Measurements from ENCODE around the gene IQCE.

Gene IQCE

DNA sequence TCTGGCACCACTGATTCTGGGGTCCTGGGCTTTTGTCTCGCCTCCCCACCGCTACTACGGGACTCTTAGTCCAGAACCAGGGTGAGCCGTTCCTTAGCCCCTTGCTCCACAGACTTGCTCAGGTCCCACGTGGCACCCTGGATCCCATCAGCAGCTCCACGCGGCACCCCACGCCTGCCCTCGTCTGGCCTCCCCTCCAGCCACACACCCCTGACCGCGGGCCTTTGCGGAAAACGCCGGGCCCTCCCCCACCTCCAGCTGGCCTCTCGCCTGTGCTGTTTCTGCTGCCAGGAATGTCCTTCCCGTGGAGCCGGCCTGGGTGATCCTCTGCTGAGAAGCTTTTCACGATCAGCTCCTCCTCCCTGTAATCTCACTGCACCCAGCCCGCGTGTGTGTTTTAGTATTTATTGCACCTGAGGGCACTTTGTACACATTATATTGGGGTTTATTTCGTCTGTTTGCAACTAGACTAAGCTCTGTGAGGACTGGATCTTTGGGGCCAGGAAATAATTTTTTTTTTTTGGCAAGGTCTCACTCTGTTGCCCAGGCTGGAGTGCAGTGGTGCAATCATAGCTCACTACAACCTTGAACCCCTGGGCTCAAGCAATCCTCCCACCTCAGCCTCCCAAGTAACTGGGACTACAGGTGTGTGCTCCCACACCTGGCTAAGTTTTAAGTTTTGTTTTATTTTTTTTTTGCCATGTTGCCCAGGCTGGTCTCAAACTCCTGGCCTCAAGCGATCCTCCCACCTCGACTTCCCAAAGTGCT is 62.5 kb downstream of the IQCE start:
- peak; percentile 63 for DNase-seq

DNA sequence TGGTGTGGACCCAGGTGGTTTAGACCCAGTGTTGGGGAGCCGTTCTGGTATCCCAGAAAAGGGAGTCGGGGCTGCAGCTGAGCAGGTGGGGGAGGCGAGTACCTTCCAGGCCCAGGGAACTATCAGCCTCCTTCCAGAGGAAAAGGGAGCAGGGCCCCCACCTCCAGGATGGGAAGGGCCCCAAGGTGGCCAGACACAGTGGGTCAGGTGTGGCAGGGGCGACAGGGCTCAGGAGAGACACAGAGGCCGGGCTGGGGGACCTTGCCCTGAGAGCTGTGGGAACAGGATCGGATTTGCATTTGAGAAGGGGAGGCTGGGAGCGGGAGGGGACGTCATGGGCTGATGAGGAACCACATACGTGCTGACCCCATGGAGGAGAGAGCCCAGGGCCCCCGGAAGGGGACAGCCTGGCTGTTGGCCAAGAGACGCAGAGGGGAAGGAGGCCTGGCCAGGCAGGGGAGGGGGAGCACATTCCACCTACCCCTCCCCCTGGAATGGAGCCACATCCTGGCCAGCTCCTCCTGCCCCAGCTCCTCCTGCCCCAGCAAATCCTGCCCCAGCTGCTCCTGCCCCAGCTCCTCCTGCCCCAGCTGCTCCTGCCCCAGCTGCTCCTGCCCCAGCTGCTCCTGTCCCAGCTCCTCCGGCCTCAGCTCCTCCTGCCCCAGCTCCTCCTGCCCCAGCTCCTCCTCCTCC is 63.3 kb downstream of the IQCE start:
- peak; percentile 79 for DNase-seq

DNA sequence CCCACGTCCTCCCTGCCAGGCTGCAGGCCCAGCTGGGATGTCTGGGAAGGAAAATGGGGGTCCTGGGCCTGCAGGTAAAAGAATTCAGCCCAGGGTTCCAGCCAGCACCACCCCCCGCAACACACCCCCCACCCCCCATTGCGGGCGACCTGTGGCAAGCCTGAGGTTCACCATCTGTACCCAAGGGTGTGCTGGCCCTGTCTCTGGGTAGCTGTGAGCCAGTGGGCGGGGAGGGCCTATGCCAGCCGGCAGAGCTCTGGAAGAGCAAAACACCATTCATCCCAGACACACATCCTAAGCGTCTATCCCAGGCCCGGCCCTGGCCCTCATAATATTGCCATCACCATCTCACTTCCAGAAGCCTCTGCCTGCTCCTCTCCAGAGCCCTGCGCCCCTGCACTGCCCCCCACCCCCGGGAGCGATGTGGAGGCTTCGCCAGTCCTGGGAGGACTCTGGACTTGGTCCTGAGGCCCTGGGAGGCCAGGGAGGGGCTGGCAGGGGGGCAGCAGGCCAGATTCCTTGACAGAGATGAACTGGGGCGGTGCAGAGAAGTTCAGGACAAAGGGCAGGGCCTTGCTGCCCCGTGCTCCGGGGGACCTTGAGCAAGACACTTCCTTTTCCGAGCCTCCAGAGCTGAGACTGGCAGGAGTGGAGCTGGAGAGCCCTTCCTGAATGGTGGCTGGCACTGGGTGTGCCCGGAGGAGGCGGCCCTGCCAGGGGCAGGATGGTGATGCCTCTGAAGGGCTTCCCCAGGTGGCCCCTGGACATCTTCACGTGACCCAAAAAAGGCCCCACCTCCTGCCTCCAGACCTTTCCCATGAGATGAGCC is 64.3 kb downstream of the IQCE start:
- no peak for DNase-seq

DNA sequence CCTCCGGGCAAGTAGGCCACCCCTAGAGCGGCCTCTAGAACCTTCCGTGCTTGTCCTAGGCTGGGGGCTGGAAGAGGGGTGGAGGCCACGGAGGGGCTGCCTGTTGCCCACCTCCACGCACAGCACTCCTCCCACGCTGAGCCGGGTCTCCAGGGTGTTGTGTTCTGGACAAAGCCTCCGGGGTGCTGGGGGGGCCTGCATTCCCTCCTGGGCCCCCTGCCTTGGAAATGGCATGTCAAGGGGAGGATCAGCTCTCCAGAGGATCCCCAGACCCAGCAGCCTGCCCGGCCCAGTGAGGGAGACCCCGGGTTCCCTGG is 64.9 kb downstream of the IQCE start:
- DNase-seq: no peak

DNA sequence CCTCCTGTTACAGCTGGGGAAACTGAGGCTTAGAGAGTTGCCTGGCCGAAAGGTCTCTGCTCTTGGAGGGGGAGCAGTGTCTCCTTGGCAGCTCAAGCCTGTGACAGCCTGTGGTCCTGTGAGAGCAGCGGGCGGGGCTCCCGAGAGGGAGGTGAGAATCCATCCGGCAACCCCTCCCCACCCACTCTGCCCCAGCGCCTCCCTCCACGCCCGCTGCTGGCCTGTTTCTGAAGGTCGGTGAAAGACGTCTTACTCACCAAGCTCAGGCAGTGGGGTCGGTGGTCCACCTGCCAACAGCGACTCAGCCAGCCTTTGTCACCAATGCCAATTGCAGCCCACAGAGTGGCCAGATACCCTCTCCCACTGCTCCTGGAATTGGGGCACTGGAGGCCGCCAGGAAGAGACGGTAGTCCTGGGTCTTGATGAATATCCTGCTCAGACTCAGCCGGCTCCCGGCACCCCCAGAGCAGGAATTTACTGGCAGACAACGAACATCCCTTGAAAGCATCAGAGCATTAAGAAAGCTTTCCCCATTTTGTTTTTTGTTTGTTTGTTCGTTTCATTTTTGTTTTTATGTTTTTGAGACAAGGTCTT is 65.6 kb downstream of the IQCE start:
- no peak for DNase-seq

DNA sequence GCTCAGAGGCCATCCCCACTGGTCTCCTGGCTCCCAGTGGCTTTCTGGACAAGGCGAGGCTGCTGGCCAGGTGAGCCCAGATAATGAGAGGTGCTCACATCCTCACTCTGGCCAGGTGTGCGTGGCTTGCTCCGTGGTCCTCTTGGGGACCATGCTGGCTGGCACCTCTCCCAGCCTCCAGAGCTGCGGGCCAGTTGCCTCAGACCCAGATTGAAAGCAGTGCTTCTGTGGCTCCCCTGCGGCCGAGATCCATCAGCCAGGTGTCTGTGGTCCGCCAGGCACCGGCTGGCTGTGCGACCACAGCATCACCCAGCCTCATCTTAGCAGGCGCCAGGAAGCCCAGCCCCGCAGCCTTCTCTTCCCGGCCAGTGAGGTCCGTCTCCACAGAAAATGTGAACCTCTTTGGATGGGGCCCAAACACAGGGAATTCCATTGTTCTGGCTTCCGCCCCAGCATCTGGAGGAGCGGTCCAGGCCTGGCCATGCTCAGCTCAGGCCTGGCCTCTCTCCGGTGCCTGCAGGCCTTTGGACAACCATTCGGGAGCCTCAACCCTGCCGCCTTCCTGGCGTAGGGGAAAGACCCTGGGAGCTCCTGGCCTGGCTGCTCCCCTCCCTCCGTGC is 67.8 kb downstream of the IQCE start:
- DNase-seq: no peak

DNA sequence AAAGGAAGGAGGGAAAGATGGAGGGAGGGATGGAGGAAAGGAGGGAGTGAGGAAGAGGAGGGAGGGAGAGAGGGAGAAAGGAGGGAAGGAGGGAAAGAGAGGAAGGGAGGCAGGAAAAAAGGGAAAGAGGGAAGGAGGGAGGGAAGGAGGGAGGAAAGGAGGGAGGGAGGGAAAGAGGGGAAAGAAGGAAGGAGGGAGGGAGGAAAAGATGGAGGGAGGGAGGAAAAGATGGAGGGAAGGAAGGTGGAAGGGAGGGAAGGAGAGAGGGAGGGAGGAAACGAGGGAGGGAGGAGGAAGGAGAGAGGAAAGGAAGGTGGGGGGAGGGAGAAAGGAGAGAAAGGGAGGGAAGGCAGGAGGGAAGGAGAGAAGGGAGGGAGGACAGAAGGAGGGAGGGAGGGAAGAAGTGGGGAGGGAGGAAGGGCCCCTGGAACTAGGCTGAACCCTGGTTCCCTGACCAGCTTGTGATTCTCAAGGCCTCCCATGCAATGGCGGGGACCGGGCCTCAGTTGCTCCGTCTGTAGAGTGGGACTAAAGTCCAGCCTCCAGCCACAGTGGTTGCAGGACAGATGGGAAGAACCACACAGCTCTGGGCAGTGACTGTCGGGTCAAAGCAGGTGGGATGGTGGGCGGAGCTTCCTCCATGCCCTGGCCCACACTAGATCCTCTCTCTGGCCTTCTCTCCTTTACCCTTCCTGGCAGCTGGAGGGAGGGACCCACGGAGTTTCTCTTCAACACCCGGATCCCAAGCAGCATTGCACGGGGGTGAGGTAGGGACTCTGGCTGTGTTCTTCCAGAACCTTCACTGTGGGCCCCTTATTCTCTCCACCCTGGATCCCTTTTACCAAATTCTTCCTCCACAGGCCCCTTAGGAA is 68.7 kb downstream of the IQCE start:
- no peak for DNase-seq

DNA sequence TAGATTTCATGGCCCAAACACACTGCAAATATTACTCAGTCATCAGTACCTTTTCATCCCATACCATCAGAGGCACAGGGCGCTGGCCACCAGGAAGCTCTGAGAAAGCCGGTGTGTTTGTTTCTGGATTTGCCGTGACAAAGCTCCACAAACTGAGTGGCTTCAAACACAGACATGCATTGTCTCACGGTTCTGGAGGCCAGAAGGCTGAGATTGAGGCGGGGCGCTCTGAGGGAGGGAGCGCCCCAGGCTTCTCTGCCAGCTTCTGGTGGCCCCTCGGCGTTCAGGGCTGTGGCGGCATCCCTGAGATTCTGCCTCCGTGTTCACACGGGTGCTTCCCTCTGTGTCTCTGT is 69.3 kb downstream of the IQCE start:
- DNase-seq: peak; percentile 37

DNA sequence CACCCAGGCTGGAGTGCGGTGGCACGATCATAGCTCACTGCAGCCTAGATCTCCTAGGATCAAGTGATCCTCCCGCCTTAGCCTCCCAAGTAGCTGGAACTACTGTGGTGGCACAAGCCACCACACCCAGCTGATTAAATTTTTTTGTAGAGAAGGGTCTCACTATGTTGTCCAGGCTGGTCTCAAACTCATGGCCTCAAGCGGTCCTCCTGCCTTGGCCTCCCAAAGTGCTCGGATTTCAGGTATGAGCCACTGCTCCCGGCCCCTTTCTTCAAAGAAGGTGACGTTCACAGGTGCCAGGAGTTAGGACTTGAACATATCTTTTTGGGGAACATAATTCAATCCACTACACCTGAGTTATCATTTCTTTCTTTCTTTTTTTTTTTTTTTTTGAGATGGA is 70.1 kb downstream of the IQCE start:
- no peak for DNase-seq

DNA sequence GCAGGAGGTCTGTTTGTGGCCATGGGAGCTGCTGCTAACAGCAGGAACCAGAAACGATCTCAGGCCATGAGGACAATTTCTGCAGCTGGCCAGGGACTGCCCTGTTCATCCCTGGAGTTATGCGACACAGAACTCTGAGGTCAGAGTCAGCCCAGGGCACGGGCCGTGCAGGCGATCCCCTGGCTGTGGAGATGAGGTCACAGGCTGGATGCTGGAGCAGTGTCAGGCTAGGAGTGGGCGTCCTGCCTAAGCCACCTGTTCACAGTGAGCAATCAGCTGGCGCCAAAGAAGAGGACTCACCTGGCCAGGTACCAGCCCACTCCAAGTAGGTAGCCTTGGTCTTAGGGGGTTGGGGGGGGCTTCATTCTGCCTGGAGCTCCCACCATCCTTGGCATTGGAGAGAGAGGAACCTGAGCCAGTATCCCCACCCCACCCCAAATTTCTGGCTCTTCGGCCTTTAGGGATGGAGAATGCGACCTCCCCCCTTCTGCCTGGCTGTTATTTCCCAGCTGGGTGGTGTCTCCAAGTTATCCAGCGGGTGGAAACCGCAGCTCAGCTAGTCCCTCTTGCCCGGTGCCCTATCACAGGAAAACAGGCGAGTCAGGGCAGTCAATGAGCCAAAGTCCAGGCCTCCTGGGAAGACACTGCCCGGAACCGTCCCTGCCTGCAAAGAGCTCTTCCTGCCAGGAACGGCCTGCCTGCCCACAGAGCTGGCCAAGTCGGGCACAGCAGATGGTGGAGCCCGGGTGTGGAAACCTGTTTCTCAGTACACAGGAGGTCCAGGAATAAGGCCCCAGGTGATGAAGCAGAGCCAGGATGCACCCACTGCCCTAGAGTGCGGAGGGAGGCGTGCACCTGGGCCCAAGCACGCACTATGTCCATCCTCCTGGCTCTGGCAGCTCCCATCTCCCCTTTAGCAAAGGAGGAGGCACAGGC is 71.2 kb downstream of the IQCE start:
- DNase-seq: no peak

DNA sequence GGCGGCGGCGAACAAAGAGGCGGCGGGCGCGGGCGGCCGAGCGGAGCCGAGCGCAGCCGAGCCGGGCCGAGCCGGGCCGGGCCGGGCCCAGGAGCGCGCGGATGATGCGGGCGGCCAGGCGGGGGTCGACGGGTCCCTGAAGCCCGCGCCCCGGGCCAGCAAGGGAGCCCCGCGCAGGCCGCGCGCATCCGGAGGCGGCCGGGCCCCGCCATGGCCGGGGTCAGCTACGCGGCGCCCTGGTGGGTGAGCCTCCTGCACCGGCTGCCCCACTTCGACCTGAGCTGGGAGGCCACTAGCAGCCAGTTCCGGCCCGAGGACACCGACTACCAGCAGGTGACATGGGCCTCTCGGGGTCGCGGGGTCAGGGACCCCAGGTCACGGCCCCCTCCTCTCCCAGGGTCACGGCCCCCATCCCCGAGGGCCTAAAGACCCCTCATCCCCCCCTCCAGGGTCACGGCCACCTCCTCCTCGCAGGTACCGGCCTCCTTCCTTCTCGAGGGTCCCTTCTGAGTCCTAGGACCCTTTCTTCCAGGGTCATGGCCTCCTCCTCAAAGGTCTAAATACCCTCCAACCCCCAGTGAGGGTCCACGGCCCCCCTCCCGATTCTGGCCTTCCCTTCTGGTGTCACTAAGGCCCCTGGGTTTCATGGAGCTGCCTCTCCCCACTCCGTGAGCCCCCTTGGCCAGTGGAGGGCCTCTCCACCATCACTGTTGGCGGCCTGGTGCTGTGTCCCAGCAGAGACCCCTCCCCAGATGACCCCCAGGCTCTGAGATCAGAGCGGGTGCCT is 73.4 kb downstream of the IQCE start, which contains the start of gene TTYH3:
Gene TTYH3 (plus strand): TSS at position 41 of the 787 bp plus-strand sequence. CDS start 170 bp downstream, at position 211.
- peak; percentile 71 for DNase-seq

DNA sequence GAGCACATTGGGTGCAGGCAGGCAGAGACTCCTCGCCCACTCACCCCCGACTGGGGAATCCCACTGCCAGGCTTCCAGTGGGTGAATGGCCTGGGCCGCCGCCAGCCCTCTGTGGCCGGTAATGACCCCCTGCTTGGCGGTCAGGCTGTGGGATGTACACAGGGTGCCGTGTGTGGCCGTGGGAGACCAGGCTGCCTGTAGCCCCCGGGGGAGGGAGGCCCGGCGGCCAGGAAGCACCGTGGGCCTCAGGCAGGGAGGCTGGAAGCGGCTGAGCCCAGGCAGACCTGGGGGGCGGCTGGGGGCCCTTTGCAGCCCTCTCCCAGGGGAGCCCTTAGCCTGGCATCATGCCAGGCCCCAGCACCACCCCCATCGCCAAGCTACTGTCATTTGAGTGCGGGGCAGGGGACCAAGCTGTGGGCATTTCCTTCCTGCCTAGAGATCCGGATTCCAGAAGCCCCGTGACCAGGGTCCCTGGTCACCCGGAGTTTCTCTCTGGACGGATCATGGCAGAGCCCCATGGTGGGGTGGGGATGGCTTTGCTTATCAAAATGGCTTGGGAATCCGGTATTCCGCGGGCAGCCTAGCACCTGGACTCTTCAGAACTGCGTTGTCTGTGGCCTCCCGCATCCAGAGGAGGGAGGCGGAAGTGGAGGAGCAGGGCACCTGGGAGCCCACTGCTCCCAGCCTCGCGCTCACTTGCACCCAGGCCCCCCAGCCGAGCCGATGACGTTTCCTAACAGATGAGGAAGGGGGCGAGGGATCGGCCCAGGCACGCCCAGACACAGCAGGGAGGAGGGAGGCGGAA is 74.2 kb downstream of the IQCE start:
- DNase-seq: no peak

DNA sequence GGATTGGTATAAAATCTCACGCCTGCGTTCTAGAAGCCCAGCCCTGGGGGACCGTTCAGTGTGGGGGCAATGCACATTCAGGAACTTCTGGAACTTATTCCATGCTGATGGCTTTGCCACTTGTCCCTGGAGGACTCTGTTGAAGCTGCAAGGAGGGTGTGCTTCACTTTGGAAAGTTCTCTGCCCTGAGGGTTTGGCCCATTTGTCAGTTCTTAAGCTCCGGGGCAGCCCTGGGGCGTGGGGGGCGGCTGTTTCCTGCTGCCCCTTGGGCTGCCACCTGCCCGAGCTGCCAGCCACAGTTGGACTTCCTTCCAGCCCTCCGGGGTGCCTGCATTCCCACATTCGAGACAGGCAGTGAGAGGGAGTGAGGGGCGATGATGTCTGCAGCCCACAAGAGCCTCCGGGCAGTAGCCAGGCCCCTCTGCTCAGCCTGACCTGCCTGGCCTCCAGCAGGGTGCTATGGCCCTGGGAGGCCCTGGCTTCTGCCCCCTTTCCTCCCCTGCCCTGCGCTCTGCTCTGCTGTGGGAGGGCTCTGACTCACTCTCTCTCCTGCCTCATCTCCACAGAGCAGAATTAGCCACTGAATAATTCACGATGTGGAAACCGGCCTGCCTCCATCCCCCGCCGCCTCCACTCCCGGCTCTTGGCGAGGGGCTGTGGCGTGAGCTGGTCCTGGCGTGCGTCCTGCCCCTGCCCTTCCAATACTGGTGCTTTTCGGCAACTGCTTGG is 74.9 kb downstream of the IQCE start:
- DNase-seq: peak; percentile 70

DNA sequence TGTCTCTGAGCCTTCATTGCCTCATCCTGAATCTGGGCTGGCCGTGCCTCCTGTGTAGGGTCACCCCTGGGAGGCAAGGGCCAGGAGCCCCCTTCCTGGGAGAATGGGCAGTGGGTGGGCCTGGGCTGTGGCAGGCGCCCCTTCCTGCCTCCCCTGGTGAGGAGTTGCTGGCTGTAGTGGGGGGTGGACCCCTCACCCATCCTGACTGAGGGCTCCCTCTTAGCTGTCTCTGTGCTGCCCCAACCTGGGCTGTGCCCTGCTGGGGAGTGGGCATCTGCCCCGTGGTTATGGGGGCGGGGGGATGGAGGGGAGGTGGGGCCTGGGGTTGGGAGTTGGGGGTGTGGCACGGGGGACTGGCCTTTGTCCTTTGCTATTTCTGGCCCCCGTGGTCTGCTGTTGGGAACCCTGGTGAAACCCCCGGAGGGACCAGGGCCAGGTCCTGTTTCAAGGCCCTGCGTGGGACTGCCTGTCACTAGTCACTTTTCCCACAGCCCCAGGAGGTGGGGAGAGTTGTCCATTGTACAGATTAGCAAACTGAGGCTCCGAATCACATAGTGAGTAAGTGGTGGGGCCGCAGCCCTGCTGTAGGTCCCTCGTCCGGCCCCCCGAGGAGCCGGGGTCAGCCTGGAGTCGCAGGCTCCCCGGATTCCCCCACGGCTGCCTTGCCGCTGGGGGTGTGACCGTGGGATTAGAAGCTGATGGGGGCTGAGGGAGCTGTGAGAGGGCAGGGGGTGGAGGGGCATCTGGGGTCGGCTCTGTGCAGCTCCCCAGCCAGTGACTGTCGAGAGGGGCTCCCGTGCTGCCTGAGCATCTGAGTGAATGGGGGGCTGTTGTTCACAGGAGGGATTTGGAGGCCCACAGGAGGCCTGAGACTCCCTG is 75.7 kb downstream of the IQCE start:
- no peak for DNase-seq

DNA sequence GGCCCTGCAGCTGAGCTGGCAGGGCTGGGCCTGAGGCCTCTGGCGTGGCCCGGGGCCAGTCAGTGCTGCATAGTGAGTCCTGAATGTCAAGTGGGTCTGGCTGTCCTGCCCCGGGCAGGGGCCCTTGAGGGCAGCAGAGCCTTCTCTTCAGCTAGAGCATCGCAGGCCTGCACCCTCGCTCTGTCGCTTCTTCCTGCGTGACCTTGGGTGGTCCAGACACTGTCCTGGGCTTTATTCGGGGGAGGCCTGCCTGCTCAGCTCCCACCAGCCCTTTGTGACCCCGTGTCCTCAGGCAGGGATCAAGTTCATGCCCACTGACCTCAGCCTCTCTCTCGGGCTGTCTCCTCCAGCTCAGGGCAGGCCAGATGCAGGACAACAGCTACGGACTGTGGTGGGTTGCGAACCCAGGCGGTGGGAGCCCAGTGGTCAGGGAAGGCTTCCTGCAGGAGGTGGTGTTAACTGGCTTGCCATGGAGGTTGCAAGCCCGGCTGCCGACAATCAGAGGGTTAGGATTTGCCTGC is 76.4 kb downstream of the IQCE start:
- no peak for DNase-seq

DNA sequence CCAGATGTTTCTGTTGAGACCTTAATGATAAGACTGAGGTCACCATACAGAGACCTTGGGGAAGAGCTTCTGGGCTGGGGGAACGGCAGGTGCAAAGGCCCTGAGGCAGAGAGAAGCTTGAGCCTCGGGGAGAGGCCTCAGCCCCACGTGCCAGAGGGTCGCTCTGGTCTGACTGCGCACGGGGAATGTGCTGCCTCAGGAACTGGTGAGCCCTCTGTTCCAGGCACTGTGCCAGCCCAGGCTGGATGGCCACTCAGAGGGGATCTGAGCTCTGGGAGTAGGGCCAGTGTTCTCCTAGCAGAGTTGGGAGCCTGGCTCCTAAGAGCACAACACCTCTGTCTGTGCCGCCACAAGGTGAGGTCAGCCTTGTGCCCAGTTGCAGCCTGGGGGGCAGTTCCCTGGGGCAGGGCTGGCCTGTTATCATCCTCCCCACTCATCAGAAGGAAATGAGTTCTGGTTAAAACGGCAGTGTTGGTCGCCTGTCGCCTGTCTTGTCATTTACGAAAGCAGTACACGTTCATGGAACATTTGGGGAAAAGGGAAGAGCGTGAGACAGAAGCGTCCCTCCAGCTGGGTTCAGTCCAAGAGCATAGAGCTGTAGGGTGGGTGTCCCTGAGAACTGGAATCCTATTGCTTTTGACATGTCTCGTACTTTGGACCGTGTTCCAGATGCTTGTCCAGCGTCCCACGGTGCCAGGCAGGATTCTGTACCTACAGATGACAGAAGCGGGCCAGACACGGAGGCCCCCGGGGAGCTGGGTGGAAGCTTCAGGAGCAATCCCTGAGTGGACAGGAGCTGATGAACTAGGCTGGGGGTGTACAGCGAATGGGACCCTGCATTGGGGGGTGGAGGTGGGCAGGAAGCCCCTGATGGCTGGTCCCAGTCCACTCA is 77.3 kb downstream of the IQCE start:
- no peak for DNase-seq
